Left colon (tissue), 2 donors: ENCODE measurements around the gene RGR. TPM values are rescaled to one million over a fixed set of nuclear protein-coding genes. Genes with fewer than 3 reads are reported as not detected.

ENCODE experiments used
- ATAC-seq: fragments of 200-7000 bp; cut with Tn5 transposase; one replicate; pipeline ENCODE4 v1.9.1; 2020; ENCODE audit warnings: mild to moderate bottlenecking, moderate library complexity
- DNase-seq, 2 donors: peaks; one replicate each; pipeline ENCODE4 v3.0.0-alpha.2; 2020
- intact Hi-C, 2 donors: fragments of 100-400 bp; cut with DNase I in 1 of 2; cut with micrococcal nuclease in 1 of 2; formaldehyde crosslinking; loops; one replicate each; pipeline versions ENCODE4 v1.11.2 to v1.14.0; 2022; cut with DNase I, micrococcal nuclease
- total RNA-seq, 2 donors: library from RNA; stranded (reverse); fragmentation: NEBNext Ultra II Directional; extraction: Animal tissue kit (Norgen Biotek cat#: 25700); gene quantifications; one replicate each; pipeline ENCODE4 v1.2.1, GENCODE V29; 2021
- donor health status: DM: no; HTN: no; CAD: no.
- donor health status: DM: yes; HTN: yes; CAD: no.

The RGR gene
- total RNA-seq, 2 donors from 2014 or later: 0.39 TPM; not detected in 1

GRCh38 chr10:84214612-84215235 lies 30.1 kb upstream of the RGR start:
- peak in 1 of 2 donors; percentile 47 for DNase-seq
- intact Hi-C loops: no loop called here
- peak; percentile 70 for ATAC-seq

- ATAC-seq (no peak), DNase-seq (no peak)
- intact Hi-C loops: no loop called here
Measured at GRCh38 chr10:84216834-84217233, 28.0 kb upstream of the RGR start.

GRCh38 chr10:84217746-84218145 lies 27.1 kb upstream of the RGR start:
- DNase-seq: no peak
- no peak for ATAC-seq

GRCh38 chr10:84221916-84222315 lies 22.9 kb upstream of the RGR start:
- ATAC-seq: no peak
- intact Hi-C loops: no loop called here
- no peak for DNase-seq

More at GRCh38 chr10:84217746-84218145, 27.1 kb upstream of the RGR start:
- intact Hi-C loops: no loop called here

GRCh38 chr10:84224411-84225028 lies 20.3 kb upstream of the RGR start:
- no peak for DNase-seq
- no peak for ATAC-seq
- intact Hi-C loops: no loop called here

GRCh38 chr10:84225427-84226173 lies 19.3 kb upstream of the RGR start, which contains the start of gene LRIT2:
TSS of gene LRIT2 (minus strand) at chr10:84225544. CDS start at chr10:84225520, 24 bp downstream.
- ATAC-seq (no peak), DNase-seq (no peak)
- intact Hi-C loops: no loop called here

- DNase-seq (no peak), ATAC-seq (no peak)
- intact Hi-C loops: no loop called here
Measured at GRCh38 chr10:84226616-84227015, 18.2 kb upstream of the RGR start.

GRCh38 chr10:84227810-84228209 lies 17.0 kb upstream of the RGR start:
- intact Hi-C loops: no loop called here
- ATAC-seq (no peak), DNase-seq (no peak)

GRCh38 chr10:84230359-84230758 lies 14.5 kb upstream of the RGR start:
- intact Hi-C loops: no loop called here
- no peak for ATAC-seq
- no peak for DNase-seq

GRCh38 chr10:84232376-84232775 lies 12.5 kb upstream of the RGR start:
- ATAC-seq (no peak), DNase-seq (no peak)
- intact Hi-C loops: no loop called here

- intact Hi-C loops: no loop called here
- ATAC-seq (no peak), DNase-seq (no peak)
Measured at GRCh38 chr10:84233940-84234339, 10.9 kb upstream of the RGR start.

- ATAC-seq (no peak), DNase-seq (no peak)
- intact Hi-C loops: no loop called here
Measured at GRCh38 chr10:84234479-84234878, 10.4 kb upstream of the RGR start.

- ATAC-seq: no peak
- no peak for DNase-seq
- intact Hi-C loops: no loop called here
Measured at GRCh38 chr10:84235096-84235495, 9.8 kb upstream of the RGR start.

- intact Hi-C loops: no loop called here
- no peak for ATAC-seq
- DNase-seq: no peak
Measured at GRCh38 chr10:84236807-84237198, 8.1 kb upstream of the RGR start.

GRCh38 chr10:84237199-84238051 lies 7.4 kb upstream of the RGR start:
- intact Hi-C loops: no loop called here
- no peak for DNase-seq
- ATAC-seq: no peak

- intact Hi-C loops: no loop called here
- DNase-seq (no peak), ATAC-seq (no peak)
Measured at GRCh38 chr10:84238909-84239308, 5.9 kb upstream of the RGR start.

GRCh38 chr10:84241185-84241790 lies 3.6 kb upstream of the RGR start, which contains the start of gene LRIT1:
TSS of gene LRIT1 (minus strand) at chr10:84241546. CDS start at chr10:84241439, 107 bp downstream.
- DNase-seq: no peak
- intact Hi-C loops: no loop called here
- no peak for ATAC-seq

GRCh38 chr10:84243759-84244158 lies 1.1 kb upstream of the RGR start:
- ATAC-seq: no peak
- intact Hi-C loops: no loop called here
- DNase-seq: no peak

GRCh38 chr10:84247496-84247895 lies 2.6 kb downstream of the RGR start:
- intact Hi-C loops: no loop called here
- no peak for ATAC-seq
- no peak for DNase-seq
